Limb (tissue), 2 donors: ENCODE data around the gene PPFIBP2.
"Not testable (repeated sequence)": the region's sequence is repeated elsewhere in the genome, so short reads cannot be mapped to it uniquely, and the experiment has no call there.

Source experiments
- DNase-seq, 2 donors: peaks; one replicate each; pipeline ENCODE4 v3.0.0-alpha.2; 2016; ENCODE audit errors: extremely low spot score in 2 of 2

The PPFIBP2 gene

DNA sequence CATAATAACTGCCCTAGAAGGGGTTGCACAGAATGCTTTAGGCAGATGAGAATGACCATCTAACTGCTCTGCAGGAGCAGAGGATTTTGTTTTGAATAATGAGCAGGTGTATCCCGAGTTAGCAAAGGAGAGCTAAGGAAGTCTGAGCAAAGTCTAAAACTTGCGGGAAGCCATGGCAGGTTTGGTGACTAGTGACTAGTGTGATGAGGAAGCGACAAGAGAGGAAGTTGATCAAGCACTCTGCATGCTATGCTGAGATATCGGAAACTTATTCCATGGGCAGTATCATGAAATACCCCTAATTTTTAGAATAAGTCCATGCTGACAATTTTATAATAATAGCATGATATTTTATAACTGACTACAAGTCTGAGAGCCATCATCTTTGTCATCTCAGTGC lies 15.6 kb upstream of the PPFIBP2 start:
- DNase-seq = no peak

DNA sequence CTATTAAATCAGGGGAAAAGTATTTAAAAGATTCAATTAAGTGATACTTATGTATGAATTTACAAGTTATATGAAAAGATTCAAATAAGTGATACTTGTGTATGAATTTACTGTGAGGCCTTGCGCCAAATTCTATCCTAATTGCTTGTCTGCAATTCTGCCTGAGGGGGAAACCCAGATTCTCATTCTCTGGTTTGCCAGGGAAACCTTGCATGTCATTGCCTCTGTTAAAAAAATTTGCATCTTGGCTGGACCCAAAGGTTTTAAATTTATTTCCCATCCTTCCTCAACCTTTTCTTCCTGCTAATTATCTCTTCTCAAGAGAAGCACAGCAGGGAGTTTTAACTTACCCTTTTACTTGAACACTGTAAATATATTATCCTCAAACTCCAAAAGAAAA lies 14.7 kb upstream of the PPFIBP2 start:
- no peak for DNase-seq

DNA sequence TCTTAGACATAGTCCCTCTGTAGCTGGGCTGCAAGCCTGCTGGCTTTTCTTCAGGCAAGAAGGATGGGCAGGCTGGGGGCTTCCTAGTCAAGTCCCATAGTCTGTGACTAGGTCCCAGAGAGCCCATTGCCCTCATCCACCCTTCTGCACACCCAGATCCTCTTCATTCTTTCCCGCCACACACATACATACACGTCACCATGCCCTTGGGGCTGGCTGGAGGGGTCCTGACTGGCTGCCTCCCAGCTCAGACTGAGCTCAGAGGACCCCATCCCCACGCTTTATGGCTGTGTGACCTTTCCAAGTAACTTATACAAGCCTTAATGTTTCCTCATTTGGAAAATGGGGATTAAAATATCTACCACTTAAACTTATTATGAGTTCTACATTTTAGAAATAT lies 13.5 kb upstream of the PPFIBP2 start:
- DNase-seq = no peak

DNA sequence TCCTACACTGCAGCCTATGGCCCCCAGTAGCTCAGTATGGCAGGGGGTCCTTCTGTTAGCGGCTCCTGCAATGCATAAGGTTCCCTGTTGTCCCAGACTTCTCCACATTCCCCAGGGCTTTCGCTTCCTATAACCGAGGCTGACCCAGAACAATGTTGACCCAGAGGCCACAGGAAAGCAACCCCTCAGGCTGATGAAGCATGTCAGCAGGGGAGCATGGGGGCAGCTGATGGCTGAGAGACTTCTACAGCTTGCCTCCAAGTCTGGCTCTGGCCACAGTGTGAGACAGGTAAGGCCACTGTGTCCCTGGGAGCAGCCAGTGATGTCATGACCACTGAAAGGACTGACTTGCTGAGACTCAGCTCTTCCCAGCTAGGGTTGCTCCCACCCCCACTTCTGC lies 12.5 kb upstream of the PPFIBP2 start:
- DNase-seq = no peak

DNA sequence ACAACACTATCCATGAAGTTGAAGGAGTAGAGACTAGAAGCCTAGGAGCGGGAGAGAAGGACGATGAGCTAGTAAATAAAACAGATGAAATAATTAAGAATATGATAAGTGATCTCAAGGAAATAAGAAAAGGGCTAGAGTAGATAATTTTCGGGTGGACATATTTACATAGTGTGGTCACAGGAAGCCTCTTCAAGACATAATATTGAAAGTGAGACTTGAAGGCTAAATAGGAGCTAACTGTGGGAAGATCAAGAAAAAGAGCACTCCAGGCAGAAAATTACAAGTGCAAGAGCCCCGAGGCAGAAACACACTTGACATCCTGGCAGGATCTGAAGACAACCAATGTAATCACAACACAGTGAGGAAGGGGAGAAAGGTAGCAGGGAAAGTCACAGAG lies 11.9 kb upstream of the PPFIBP2 start:
- DNase-seq = no peak

DNA sequence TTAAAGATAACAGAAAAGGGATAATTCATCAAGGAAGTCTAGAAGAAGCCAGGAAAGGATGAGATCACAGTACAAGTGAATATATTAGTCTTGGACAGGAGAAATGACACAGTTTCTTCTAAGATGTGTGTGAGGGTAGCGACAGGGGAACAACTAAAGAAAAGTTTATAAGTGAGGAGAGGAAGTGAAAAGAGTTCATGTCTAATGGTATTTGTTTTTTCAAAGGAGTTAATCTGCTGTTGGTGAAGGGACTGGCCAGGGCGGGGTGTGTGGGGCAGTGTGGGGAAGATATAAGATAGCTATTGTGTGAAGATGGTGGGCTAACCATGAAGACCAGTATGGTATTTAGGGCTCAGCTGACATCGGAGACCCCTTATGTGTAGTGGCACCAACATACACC lies 7.6 kb upstream of the PPFIBP2 start:
- no peak for DNase-seq

DNA sequence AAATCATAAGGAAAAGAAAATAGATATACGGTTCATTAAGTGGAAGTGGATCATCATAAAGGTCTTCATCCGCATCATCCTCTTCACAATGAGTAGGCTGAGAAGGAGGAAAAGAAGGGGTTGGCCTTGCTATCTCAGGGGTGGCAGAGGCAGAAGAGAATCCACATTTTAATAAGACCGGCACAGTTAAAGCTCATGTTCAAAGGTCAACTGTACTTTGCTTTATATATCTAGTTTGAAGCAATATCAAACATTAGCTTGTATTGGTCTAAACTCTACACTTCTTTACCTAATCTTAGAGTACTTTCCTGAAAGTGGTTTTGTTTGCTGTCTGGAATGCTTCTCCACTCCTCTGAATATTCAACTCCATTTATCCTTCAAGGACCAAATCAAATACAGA lies 5.7 kb upstream of the PPFIBP2 start:
- no peak for DNase-seq

DNA sequence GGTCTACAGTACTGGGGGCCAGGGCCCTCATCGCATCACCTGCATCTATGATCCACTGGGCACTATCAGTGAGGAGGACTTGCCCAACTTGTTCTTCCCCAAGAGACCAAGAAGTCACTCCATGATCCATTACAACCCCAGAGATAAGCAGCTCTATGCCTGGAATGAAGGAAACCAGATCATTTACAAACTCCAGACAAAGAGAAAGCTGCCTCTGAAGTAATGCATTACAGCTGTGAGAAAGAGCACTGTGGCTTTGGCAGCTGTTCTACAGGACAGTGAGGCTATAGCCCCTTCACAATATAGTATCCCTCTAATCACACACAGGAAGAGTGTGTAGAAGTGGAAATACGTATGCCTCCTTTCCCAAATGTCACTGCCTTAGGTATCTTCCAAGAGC lies 3.8 kb upstream of the PPFIBP2 start:
- no peak for DNase-seq

DNA sequence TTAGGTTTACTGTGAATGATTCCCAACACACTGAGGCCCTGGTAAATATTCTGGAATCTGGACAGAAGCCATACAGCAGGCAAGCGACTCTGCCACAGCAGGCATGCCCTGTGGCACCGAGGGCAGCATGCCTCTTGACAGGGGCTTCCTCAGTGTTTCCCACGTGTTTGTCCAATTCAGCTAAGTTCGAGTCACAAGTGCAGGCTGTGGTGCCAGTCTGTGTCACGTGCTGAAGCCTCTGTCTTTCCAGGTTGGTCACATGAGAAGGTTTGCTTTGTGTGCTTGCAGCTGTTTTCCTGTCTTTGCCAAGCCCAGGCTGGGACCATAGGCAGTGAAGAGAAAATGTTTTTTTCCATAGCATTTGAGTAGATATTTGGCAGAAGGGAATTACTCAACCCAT lies 2.4 kb upstream of the PPFIBP2 start:
- peak; percentile 38 to 54 for DNase-seq

DNA sequence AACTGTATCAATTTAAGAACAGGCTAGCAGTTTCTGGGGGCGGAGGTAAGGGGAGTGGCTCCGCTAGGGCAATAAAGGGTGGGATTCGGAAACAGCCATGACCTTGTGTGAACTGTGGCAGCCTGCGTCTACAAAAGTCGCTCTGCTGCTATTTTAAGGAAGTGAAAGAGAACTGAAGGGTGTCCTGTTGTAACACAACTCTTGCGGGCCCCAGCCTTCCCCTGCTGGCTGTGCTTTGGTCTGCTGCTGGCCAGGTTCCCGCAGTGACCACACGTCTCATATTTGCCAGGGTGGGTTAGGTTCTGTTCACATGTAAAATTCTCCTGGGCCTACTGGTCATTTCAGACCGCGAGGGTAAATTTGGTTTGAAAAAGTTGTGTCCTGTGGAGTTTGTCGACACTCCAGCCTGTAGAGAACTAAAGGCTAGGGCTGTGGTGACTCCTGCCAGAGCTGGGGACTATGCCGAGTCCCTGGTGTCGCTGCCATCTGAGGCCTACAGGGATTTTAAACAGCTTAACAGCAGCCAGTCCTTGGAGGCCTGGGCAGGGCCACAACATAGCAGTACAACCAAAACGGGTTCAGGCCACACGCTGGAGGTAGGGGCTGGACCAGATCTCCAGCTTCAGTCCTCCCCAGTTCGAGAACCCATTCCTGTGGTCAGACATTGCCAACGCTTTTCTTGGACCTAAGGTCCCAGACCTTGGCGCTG lies 1.1 kb upstream of the PPFIBP2 start:
- DNase-seq = peak; percentile 50 to 57

DNA sequence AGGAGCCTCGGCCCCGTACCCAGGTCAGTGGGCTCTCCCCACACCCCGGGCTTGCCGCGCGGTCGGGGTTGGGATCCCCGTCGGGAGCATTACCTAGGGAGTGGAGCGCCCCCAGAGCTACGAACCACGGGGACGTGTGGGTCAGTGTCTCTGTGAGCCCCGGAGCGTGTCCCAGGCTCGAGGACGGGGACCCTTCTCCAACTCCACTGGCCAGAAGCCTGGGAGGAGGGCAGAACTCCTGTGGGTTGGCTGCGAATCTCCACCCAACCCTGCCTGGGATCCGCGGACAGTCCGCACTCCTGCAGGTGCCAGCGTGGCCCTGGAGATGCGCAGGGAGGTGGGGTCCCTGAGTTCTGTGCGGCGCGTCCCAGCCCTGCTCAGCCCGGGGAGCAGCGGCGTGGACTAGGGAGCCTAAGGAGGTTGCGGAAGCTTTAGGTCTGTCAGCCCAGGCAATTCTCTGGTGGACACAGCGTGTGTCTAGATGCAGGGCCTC lies 346 bp downstream of the PPFIBP2 start:
- DNase-seq = peak in 1 of 2 donors; percentile 53

DNA sequence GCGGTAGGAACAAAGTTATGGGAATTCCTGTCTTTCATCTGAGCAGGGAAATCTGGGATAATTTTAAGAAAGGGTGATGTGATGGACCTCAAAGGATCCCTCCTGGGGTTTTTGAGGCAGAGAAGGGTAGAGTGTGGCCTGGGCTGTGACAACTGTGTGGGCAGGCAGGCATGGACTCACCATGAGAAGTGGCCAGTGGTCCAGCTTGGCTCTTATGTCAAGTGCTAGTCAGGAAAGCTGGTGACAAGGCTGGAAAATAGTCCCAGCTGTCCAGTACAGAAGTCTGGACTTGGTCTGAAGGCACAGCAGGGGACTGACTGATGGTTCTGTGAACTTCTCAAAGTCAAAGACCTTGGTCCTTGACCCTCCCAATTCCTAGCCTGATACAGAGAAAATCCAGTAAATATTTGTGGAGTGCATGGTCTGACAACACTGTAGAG lies 1.7 kb downstream of the PPFIBP2 start:
- DNase-seq = no peak

DNA sequence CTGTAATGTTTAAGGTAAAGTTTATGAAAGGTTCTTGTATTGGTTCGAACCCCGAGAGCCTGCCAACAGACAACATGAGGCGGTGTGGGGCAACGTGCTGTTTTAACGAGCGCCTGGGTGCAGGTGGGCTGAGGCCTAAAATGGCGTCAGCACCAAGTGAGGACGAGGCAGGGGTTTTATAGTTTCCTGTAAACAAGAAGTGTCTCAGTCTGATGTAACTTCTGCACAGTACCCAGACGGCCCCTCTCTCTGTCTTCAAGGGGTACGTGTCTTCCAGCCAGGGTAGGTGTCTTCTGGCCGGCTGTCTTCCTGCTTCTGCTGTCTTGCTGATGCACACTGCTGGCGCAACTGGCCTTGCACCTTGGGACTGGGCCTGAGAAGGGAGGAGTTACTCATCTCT lies 2.7 kb downstream of the PPFIBP2 start:
- DNase-seq = no peak

DNA sequence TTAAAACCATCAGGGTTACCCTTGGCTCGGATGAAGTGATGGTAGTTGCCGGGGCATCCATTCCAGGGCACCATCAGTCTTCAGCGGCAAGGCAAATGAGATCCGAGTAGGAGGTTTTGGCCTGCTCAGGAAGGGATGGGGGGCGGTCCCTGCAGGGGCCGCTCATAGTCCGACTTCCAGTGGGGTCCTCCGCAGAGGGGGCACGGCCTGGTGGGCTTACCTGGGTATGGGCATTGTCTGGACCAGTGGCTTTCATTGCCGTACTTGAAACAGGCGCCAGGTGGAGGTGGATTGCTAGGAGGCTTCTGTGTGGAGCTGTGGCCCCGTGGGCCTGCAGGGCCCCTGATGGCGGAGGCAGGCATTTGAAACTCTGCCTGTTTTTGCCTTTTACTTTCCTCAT lies 3.9 kb downstream of the PPFIBP2 start:
- not testable (repeated sequence) for DNase-seq

DNA sequence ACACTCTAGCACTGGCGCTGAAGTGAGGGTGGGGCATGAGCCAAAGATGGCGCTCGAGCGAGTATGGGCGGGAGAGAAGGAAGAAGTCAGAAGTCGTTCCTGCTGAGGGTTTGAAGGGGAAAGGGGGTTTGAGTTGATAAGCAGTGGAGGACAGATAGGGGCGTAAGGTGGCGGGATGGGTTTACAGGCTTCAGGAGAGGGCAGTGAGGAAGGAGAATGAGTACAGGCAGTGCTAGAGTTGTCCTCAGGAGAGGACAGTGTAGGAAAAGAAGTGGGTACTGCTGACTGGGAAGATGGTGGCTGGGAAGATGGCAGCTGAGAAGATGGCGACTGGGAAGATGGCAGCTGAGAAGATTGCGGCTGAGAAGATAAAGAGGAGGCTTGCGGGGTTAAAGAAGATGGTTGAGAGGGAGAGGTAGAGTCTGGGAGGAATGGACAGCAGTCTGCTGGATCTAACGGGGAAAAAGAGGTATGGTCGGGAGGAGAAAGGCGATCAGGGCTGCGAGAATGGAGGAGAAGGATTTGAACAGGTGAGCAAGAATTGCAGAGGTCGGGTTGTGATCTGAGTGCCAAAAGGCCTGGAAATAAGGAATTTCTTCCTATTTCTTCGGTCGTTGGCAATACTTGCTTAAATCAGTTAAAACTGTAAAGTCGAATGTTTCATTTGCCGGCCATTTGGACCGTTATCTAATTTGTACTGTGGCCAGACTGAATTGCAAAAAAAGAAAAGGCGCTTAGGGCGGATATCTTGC lies 5.2 kb downstream of the PPFIBP2 start:
- no peak for DNase-seq

DNA sequence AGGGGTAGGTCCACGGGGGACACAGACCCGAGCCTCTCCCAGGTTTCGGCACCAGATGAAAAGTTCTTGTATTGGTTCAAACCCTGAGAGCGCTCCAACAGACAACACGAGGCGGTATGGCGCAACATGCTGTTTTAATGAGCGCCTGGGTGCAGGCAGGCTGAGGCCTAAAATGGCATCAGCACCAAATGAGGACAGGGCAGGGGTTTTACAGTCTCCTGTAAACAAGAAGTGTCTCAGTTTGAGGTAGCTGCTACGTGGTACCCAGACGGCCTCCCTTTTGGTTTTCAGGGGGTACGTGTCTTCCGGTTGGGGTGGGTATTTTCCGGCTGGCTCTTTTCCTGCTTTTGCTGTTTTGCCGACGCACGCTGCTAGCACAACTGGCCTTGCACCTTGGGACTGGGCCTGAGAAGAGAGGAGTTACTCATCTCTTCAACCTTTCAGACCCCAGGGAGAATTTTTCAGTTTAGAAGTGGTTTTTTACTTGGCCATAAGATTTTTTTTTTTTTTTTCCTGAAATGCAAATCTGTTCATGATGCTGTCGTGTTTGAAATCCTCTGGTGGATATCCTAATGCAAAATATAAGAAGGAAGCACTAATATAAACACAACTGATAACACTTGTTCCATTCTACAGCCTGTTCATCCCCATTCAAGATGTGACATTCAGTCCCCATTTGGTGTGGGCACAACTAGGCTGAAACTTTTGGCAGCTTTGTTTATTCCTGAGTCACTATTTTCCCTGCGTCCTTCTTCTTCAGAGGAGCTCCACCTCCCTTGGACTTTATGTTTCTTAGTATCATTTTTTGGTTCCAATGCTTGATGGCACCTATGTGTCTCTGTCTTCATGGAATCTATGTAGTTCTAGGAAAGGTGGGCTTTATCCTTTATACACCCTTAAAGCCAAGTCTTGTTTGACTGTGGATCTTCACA lies 6.5 kb downstream of the PPFIBP2 start:
- no peak for DNase-seq

DNA sequence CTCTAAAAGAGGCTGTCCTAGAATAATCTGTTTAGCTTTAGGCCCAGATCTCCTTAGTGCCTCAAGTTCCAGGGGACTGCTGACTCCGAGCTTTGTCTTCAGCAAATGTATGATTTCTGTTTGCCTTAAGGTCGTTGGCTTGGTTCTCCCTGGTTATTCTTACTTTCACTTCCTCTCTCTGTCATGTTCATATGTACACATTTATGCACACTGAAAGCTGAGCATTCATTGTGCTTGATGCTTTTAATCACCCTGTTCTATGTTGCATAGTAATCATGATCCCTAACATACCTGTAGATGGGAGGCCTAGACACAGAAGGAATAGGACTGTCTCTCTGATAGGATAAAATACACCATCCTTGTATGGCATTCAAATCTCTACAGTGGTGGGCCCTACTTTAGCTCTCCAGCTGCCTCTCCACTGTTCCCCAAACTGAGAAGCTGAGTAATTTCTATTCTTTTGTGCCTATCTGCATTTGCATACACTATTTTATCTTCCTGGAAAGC lies 7.2 kb downstream of the PPFIBP2 start:
- DNase-seq = no peak

DNA sequence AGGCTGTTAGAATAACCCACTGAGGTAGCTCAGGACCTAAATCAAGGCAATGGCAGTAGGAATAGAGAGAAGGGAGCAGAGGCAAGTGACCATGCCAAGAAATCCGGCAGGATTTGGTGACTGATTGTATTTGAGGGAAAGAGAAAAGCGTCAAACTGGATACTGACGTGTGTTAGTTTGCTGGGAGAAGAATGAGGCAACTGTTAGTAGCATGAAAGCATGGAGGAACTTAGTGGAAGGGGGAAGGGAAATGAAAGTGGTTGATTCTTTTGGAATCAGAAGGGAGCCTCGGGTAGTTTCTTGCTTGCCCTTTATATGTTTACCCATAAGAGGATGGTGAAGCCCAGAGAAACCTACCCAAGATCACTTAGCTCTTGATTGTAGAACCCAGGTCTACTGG lies 8.3 kb downstream of the PPFIBP2 start:
- no peak for DNase-seq

DNA sequence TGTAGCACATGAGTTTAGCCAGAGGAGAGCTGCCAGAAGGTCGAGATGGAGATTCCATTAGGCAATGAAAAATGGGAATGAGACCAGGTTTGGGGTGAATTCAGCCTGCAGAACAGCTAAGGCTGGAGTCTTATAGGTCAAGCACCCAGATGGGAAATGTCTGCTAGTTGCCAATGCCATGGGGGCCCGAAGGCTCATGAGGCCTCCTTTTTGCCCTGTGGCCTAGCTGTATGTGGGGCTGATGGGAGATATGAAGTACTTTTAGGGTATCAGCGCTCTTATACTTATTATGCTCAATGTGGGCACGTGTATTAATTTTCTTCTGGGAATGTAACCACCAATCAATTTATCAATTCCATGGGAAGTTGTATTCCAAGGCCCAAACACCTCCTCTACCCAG lies 8.7 kb downstream of the PPFIBP2 start:
- no peak for DNase-seq

DNA sequence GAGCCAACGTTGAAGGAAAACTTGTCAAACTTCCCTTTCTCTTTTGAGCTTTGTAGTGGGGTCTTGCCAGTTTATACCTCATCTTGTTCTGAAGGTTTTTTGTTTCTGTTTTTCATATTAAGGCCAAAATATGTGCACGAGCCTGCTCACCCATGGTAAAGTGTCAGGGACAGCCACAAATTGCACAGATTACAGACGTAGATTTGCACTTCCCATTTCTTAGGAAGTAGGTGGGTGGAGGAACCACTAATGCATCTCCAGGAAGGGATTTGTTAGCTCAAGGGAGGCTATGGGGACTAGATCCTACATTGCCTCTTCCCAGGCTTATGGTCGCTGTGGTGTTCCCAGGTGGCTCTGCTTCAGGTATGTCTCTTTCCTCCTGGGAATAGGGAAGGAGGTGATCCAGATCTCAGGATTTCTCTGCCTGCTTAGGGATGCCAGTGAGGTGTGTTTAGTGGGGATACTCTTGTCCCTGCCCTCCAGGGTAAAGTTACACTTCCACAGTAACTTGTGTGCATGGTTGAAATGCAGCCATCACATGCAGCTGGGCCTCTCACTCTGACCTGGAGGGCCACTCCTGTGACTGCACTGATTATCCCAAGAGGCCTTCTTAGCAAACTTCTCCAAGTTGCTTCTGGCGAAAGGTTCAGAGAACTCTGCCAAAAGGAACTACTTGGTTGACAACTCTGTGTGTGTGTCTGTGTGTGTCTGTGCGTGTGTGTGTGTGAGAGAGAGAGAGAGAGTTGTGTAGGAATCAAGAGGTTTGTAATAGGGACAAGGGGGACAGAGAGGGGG lies 9.8 kb downstream of the PPFIBP2 start:
- DNase-seq = no peak
